ENCODE data around the gene NR1D1. TPM values are rescaled to one million over a fixed set of nuclear protein-coding genes. Genes with fewer than 3 reads are reported as not detected.

Gene NR1D1
- total and polyA plus RNA-seq, 7 donors = 21.4 to 88.7 (median 40.8) TPM

GRCh38 chr17:40094874-40095273, 5.5 kb downstream of the NR1D1 start:
- intact Hi-C loops (cut with DNase I) = loop anchor here in 1 of 2 donors (5.0 kb wide), 1 partner anchor 78 kb away; the partner anchor contains the start of gene CSF3
- DNase-seq (no peak), ATAC-seq (no peak)
- Histone ChIP-seq H3K4me3 (peak overlapping the region; percentile 98), H3K36me3 (ENCODE audit: insufficient read depth in 1 of 2, low read depth in 1 of 2) (peaks cover 4 to 63% of the 10 kb centered on the region in 2 donors), H3K4me1 (peaks cover 75% of the 10 kb centered on the region), H3K9me3 (no peaks in the 10 kb centered on the region), H3K27me3 (ENCODE audit: insufficient read depth in 3 of 3, low read length in 2 of 3) (no peaks in the 10 kb centered on the region), H3K27ac (peak overlapping the region; percentile 99)
- TF ChIP-seq CTCF (IDR thresholded peaks at IDR 0.05) = no peak
- 37 to 56% (median 41%) methylated on average over 14 of the region's 14 CpGs for WGBS, 3 donors

GRCh38 chr17:40093580-40094201, 6.7 kb downstream of the NR1D1 start:
- Histone ChIP-seq H3K36me3 (ENCODE audit: insufficient read depth in 1 of 2, low read depth in 1 of 2) (peaks cover 4 to 74% of the 10 kb centered on the region in 2 donors), H3K9me3 (no peaks in the 10 kb centered on the region), H3K27me3 (ENCODE audit: insufficient read depth in 3 of 3, low read length in 2 of 3) (no peaks in the 10 kb centered on the region), H3K27ac (peak overlapping the region; percentile 99), H3K4me3 (peak overlapping the region; percentile 47), H3K4me1 (peaks cover 75% of the 10 kb centered on the region)
- ATAC-seq = peak; percentile 48 to 66 (median 60)
- 31 to 52% (median 33%) methylated on average over 16 of the region's 16 CpGs for WGBS, 3 donors
- no peak for TF ChIP-seq CTCF (IDR thresholded peaks at IDR 0.05)
- DNase-seq = peak in 1 of 2 donors; percentile 89
- intact Hi-C loops (cut with DNase I) = no loop called here

- Histone ChIP-seq H3K36me3 (ENCODE audit: insufficient read depth in 1 of 2, low read depth in 1 of 2) (peaks cover 4 to 79% of the 10 kb centered on the region in 2 donors), H3K4me1 (peaks cover 71% of the 10 kb centered on the region), H3K9me3 (no peaks in the 10 kb centered on the region), H3K4me3 (peak overlapping the region; percentile 47), H3K27me3 (ENCODE audit: insufficient read depth in 3 of 3, low read length in 2 of 3) (no peaks in the 10 kb centered on the region), H3K27ac (peak overlapping the region; percentile 99)
- intact Hi-C loops (cut with DNase I) = no loop called here
- 25 to 49% (median 29%) methylated on average over 23 to 29 of the region's 29 CpGs for WGBS, 3 donors
- TF ChIP-seq CTCF (IDR thresholded peaks at IDR 0.05) = no peak
- DNase-seq (no peak), ATAC-seq (no peak)
These were observed 7.3 kb downstream of the NR1D1 start for GRCh38 chr17:40093005-40093579.

- Histone ChIP-seq H3K4me1 (peaks cover 67% of the 10 kb centered on the region), H3K4me3 (peak overlapping the region; percentile 47), H3K9me3 (no peaks in the 10 kb centered on the region), H3K36me3 (ENCODE audit: insufficient read depth in 1 of 2, low read depth in 1 of 2) (peaks cover 4 to 79% of the 10 kb centered on the region in 2 donors), H3K27me3 (ENCODE audit: insufficient read depth in 3 of 3, low read length in 2 of 3) (no peaks in the 10 kb centered on the region), H3K27ac (peak overlapping the region; percentile 99)
- peak in 1 of 4 donors; percentile 8 for ATAC-seq
- DNase-seq = no peak
- 14 to 15% (median 14%) methylated on average over 3 of the region's 3 CpGs for WGBS, 3 donors
- intact Hi-C loops (cut with DNase I) = no loop called here
- TF ChIP-seq CTCF (IDR thresholded peaks at IDR 0.05) = no peak
These were observed 7.8 kb downstream of the NR1D1 start for GRCh38 chr17:40092581-40092980.
